GM21367 (cell line): ENCODE data around the gene IL5.
"Not testable (repeated sequence)": the region's sequence is repeated elsewhere in the genome, so short reads cannot be mapped to it uniquely, and the experiment has no call there.

Source experiments
- ATAC-seq: cut with Tn5 transposase; IDR thresholded peaks from one replicate; pipeline ENCODE4 v1.9.1; 2021; ENCODE audit not compliant: unreplicated experiment

IL5 gene

GRCh38 chr5:132543472-132544201 lies at the start of gene IL5:
IL5 (minus strand) TSS chr5:132543522; CDS start chr5:132543478, 44 bp downstream.
- ATAC-seq = no peak

GRCh38 chr5:132592521-132592920 lies 49.2 kb upstream of the IL5 start:
- ATAC-seq = no peak

GRCh38 chr5:132591145-132591544 lies 47.8 kb upstream of the IL5 start:
- ATAC-seq = no peak

GRCh38 chr5:132589467-132589866 lies 46.1 kb upstream of the IL5 start:
- no peak for ATAC-seq

- no peak for ATAC-seq
These were observed 42.7 kb upstream of the IL5 start for GRCh38 chr5:132586063-132586462.

- not testable (repeated sequence) for ATAC-seq
These were observed 41.2 kb upstream of the IL5 start for GRCh38 chr5:132584560-132584959.

- ATAC-seq = no peak
These were observed 32.8 kb upstream of the IL5 start for GRCh38 chr5:132576123-132576522.

- ATAC-seq = no peak
These were observed 23.3 kb upstream of the IL5 start for GRCh38 chr5:132566657-132567056.

GRCh38 chr5:132564555-132564954 lies 21.2 kb upstream of the IL5 start:
- not testable (repeated sequence) for ATAC-seq

- ATAC-seq = no peak
These were observed 18.3 kb upstream of the IL5 start for GRCh38 chr5:132561601-132562000.

GRCh38 chr5:132559383-132560060 lies 16.2 kb upstream of the IL5 start:
- ATAC-seq = no peak

GRCh38 chr5:132557478-132558172 lies 14.3 kb upstream of the IL5 start:
- ATAC-seq = no peak

GRCh38 chr5:132556763-132557477 lies 13.6 kb upstream of the IL5 start, which contains the start of gene RAD50:
RAD50 (plus strand) TSS chr5:132556977; CDS start chr5:132557325, 348 bp downstream.
- peak; percentile 95 for ATAC-seq

- no peak for ATAC-seq
These were observed 12.9 kb upstream of the IL5 start for GRCh38 chr5:132556153-132556762.

GRCh38 chr5:132549576-132549975 lies 6.3 kb upstream of the IL5 start:
- ATAC-seq = no peak

GRCh38 chr5:132548834-132549233 lies 5.5 kb upstream of the IL5 start:
- ATAC-seq = not testable (repeated sequence)

GRCh38 chr5:132547269-132547668 lies 3.9 kb upstream of the IL5 start:
- ATAC-seq = no peak

- ATAC-seq = no peak
These were observed 2.8 kb upstream of the IL5 start for GRCh38 chr5:132546108-132546507.

- ATAC-seq = no peak
These were observed 2.6 kb downstream of the IL5 start for GRCh38 chr5:132540764-132541163.

GRCh38 chr5:132540149-132540548 lies 3.2 kb downstream of the IL5 start:
- ATAC-seq = no peak

- no peak for ATAC-seq
These were observed 3.6 kb downstream of the IL5 start for GRCh38 chr5:132539716-132540115.
